Left lung (tissue), 10 donors: Measurements from ENCODE around the gene LMAN1L. TPM values are rescaled to one million over a fixed set of nuclear protein-coding genes. Genes with fewer than 3 reads are reported as not detected.
A peak's percentile ranks its signal among the peaks of the same experiment; 100 is the strongest.

Experiments
- ATAC-seq: fragments of 200-7000 bp; cut with Tn5 transposase; one replicate; pipeline ENCODE4 v1.9.1; 2020; ENCODE audit warnings: moderate library complexity
- DNase-seq, 4 donors: peaks; one replicate each; pipeline ENCODE4 v3.0.0-alpha.2; 2013 to 2020
- H3K27ac ChIP-seq, 2 donors: fragments of 200-600 bp; sonication (generic) in 1 of 2; one replicate each; pipeline versions ENCODE4 v1.5.0 to v1.8.0; 2020 to 2021
- H3K27me3 ChIP-seq, 2 donors: fragments of 200-600 bp; sonication (generic) in 1 of 2; one replicate each; pipeline versions ENCODE4 v1.5.0 to v1.8.0; 2020 to 2021
- H3K36me3 ChIP-seq, 2 donors: fragments of 200-600 bp; sonication (generic) in 1 of 2; one replicate each; pipeline versions ENCODE4 v1.5.0 to v1.8.0; 2020 to 2021
- H3K4me1 ChIP-seq, 2 donors: fragments of 200-600 bp; one replicate each; pipeline ENCODE4 v1.8.0; 2021
- H3K4me3 ChIP-seq, 2 donors: fragments of 200-600 bp; sonication (generic) in 1 of 2; one replicate each; pipeline versions ENCODE4 v1.5.0 to v1.8.0; 2020 to 2021; ENCODE audit warnings: mild to moderate bottlenecking in 1 of 2
- H3K9me3 ChIP-seq, 2 donors: fragments of 200-600 bp; sonication (generic) in 1 of 2; one replicate each; pipeline versions ENCODE4 v1.5.0 to v1.8.0; 2020 to 2021
- intact Hi-C, 2 donors: fragments of 100-400 bp; cut with DNase I; formaldehyde crosslinking; loops; one replicate each; pipeline versions ENCODE4 v1.11.2 to v1.14.2; 2022
- polyA plus RNA-seq, 6 donors: library from polyadenylated mRNA; unstranded; fragments of 120-200 nt; gene quantifications; one replicate each; pipeline ENCODE4 v1.2.1, GENCODE V29; 2013; ENCODE audit not compliant: insufficient read length in 6 of 6
- total RNA-seq, 2 donors: library from RNA; stranded (reverse); fragmentation: NEBNext Ultra II Directional; extraction: Animal tissue kit (Norgen Biotek cat#: 25700); gene quantifications; one replicate each; pipeline ENCODE4 v1.2.1, GENCODE V29; 2021
- TF ChIP-seq, protein P1 (sequence below), 2 donors: fragments of 200-600 bp; sonication (generic) in 1 of 2; IDR thresholded peaks; one replicate each; pipeline versions ENCODE4 v1.5.0 to v1.8.0; 2021; ENCODE audit warnings: antibody characterized with exemption in 2 of 2
- donor health status: DM: no; HTN: yes; CAD: no.
- donor health status: DM: no; HTN: no; CAD: no.

Gene LMAN1L
- total and polyA plus RNA-seq, 8 donors = 0.08 to 0.39 (median 0.32) TPM; not detected in 5

DNA sequence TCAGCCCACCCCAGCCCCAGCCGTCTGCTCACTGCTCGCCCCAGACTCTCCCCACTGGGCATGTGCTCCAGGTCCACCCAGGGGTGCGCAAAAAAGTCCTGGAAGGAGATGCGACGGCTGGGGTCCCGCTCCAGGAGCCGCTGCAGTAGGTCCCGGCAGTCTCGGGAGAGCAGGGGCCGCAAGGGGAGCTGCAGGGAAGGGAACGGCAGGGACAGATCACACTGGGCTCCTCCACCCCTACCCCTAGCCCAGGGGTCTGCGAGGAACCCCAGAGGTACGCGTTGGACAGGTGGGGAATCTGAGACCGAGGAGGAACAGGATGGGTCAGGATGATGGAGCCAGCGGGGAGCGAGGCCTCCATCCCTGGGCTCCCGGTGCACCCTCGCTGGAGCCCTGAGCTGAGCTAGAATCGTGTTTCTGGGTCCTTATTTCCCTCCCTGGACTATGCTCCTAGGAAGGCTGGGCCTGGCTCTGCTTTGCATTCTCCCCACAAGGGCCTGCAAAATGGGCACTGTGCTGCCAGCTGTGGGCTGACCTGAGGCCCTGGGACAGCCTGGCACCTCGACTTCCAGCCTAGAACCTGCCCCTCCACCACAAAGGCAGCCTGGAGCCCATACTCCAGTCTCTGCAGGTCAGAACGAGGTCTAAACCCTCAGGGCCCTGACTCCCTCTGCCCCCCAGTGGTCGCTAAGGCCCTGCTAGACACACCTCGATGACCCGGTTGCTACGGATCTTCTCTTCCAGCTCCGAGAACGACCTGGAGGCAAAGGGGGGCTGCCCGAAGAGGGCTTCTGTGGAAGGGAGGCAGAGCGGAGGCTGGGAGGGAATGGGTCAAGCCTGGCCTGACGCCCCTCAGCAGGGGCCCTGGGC is 27.1 kb downstream of the LMAN1L start:
- intact Hi-C loops = no loop called here
- TF ChIP-seq, protein P1, sequence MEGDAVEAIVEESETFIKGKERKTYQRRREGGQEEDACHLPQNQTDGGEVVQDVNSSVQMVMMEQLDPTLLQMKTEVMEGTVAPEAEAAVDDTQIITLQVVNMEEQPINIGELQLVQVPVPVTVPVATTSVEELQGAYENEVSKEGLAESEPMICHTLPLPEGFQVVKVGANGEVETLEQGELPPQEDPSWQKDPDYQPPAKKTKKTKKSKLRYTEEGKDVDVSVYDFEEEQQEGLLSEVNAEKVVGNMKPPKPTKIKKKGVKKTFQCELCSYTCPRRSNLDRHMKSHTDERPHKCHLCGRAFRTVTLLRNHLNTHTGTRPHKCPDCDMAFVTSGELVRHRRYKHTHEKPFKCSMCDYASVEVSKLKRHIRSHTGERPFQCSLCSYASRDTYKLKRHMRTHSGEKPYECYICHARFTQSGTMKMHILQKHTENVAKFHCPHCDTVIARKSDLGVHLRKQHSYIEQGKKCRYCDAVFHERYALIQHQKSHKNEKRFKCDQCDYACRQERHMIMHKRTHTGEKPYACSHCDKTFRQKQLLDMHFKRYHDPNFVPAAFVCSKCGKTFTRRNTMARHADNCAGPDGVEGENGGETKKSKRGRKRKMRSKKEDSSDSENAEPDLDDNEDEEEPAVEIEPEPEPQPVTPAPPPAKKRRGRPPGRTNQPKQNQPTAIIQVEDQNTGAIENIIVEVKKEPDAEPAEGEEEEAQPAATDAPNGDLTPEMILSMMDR (IDR thresholded peaks at IDR 0.05) = no peak
- H3K36me3 ChIP-seq = peaks cover 0 to 57% of the 10 kb centered on the region in 2 donors
- H3K4me1 ChIP-seq = peaks cover 17 to 30% of the 10 kb centered on the region in 2 donors
- H3K4me3 ChIP-seq = no peak overlapping the region
- H3K9me3 ChIP-seq = no peaks in the 10 kb centered on the region
- DNase-seq (no peak), ATAC-seq (no peak)
- H3K27ac ChIP-seq = no peak overlapping the region
- H3K27me3 ChIP-seq = no peaks in the 10 kb centered on the region

DNA sequence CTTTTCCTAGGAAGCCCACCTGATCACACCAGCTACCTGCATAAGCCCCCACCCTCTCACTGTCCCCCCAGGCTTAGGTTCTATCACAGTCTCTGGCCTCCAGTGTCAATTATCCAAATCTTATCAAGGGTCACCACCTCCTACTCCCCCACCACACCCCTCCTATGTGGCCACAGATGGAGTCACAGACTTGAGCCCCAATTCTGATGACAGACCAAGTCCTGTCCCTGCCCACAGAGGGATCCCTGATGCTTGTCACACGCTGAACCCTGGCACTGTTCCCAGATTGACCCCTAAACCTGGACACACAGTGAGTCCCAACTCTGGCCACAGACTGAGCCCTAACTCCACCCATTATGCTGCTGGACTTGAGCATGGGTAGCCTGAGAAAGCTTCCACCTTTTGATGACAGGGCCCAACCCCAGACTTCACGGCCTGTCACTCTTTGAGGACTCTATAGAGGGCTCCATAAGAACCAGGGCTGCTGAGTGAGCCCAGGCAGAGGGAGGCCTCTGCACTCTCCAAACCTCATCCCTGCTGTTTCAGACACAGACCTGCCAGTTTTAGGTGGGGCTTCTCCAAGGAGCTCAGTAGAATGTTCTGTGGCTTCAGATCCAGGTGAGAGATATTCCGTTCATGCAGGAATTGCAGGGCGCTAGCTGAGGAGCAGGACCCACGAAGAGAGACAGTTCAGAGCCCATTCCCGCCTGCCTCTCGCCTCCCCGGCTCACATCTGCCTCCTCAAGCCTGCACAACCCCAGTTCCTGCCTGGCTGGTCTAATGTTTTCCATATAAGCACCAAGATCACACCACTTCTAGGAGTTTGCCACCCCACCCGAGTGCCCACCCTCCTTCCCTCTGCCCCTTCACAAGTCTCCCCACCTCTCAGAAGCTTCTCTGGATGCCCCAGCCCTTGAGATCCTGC is 28.5 kb downstream of the LMAN1L start:
- no peak for DNase-seq
- intact Hi-C loops = no loop called here
- Histone ChIP-seq H3K4me3 (no peak overlapping the region), H3K27ac (no peak overlapping the region), H3K9me3 (no peaks in the 10 kb centered on the region), H3K27me3 (no peaks in the 10 kb centered on the region), H3K36me3 (peaks cover 0 to 63% of the 10 kb centered on the region in 2 donors), H3K4me1 (peaks cover 17 to 30% of the 10 kb centered on the region in 2 donors)
- no peak for ATAC-seq
- TF ChIP-seq, protein P1 (IDR thresholded peaks at IDR 0.05) = no peak

DNA sequence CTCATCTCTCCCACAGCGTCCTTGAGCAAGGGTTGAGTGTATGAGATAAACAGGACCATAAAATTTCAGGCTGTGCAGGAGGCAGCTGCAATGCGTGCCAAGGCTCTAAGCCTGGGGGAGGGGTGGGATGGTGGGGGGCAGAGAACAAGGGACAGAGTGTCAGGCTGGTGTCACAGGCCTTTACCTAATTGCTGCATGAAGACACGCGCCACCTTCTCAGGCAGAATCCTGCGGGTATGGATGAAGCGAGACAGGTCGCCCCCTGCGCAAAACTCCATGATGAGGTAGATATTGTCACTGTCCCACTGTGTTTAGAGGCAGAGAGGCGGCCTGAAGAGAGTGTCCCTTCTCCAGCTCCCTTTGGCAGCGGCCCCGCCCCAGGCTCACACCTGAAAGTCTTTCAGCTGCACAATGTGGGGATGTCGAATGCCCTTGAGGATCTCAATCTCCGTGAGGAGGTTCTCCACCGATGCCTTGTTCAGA is 29.3 kb downstream of the LMAN1L start:
- Histone ChIP-seq H3K9me3 (no peaks in the 10 kb centered on the region), H3K4me3 (peak overlapping the region; percentile 80 to 89), H3K36me3 (peaks cover 0 to 63% of the 10 kb centered on the region in 2 donors), H3K27me3 (no peaks in the 10 kb centered on the region), H3K4me1 (peaks cover 17 to 30% of the 10 kb centered on the region in 2 donors), H3K27ac (no peak overlapping the region)
- ATAC-seq (no peak), DNase-seq (no peak)
- TF ChIP-seq, protein P1 (IDR thresholded peaks at IDR 0.05) = no peak
- intact Hi-C loops = no loop called here

DNA sequence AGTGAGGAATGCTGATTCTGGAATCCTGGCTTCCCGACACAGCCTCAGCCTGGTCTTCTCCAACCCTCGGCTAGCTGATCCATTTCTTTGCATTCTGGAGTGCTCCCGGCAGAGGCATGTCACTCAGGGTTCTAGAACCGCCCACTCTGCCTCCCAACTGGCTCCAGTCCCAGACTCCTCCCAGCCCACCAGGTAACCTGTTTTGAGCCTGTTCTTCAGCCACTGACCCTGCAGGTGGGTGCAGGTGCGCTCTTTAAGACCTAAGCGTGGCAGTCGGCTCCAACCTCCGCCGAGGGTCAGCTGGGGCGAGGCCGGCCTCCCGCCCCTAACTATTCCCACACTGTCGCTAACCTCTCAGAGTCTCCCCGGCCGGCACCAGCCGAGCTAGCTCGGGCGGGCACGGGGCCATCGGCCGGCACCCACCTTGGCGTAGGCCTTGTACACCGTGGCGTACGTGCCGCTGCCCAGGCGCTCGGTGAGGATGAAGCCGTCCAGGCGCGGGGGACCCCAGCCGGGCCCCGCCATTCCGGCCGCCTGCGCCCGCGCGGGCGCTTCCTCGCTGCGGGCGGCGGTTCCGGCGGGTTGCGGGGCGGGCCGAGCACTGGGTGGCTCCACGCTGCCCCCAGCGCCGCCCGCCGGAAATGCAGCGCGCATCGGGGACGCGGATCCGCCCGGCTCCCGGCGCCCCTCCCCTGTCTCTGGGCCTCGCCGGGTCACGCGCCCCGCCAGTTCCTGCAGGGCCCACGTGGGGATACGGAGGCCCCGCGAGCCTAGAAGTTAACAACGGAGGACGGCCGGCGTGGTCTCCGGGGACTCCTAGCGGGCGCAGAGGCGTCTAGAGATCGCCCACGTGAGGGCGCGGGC is 30.2 kb downstream of the LMAN1L start, which contains the start of gene ULK3:
ULK3 (minus strand) TSS at position 576 of the 864 bp plus-strand sequence; CDS start at position 525, 51 bp downstream.
- no peaks in the 10 kb centered on the region for H3K27me3 ChIP-seq
- peaks cover 0 to 66% of the 10 kb centered on the region in 2 donors for H3K36me3 ChIP-seq
- H3K9me3 ChIP-seq = no peaks in the 10 kb centered on the region
- TF ChIP-seq, protein P1 (IDR thresholded peaks at IDR 0.05) = peak; percentile 76 to 86
- DNase-seq = peak; percentile 87 to 99 (median 92)
- intact Hi-C loops = no loop called here
- H3K27ac ChIP-seq = peak within 1 kb of the TSS; percentile 84 to 87
- peak within 1 kb of the TSS; percentile 80 to 89 for H3K4me3 ChIP-seq
- H3K4me1 ChIP-seq = peaks cover 17 to 30% of the 10 kb centered on the region in 2 donors
- peak; percentile 96 for ATAC-seq
